IMR-90 (cell line): ENCODE measurements around the gene RAB37. TPM values are rescaled to one million over a fixed set of nuclear protein-coding genes. Genes with fewer than 3 reads are reported as not detected.

Experiments
- ATAC-seq: fragments of 200-7000 bp; cut with Tn5 transposase; 2 replicates; pipeline ENCODE4 v1.9.1; 2020; ENCODE audit warnings: low read depth, mild to moderate bottlenecking, moderate library complexity
- BruUV-seq: library from RNA; stranded (reverse); fragments of 400-500 nt; replicated peaks from 2 replicates; lab custom pipeline; 2021; lab: Mats Ljungman, UMichigan
- CTCF ChIA-PET: fragments of 300-600 bp; formaldehyde crosslinking; extraction: SDS; loops from one replicate; lab custom pipeline; 2021; ENCODE audit warnings: antibody characterized with exemption; lab: Yijun Ruan, JAX
- POLR2A ChIA-PET: fragments of 300-600 bp; sonication (Branson Sonifier 250); formaldehyde crosslinking; loops from one replicate; lab custom pipeline; 2022; ENCODE audit warnings: antibody characterized with exemption; ENCODE audit not compliant: unreplicated experiment; lab: Charles Lee
- DNase-seq: peaks from one replicate; pipeline ENCODE4 v3.0.0; 2013
- H2AFZ ChIP-seq: replicated peaks from 2 replicates; pipeline ENCODE3; 2013; ENCODE audit warnings: low read length, mild to moderate bottlenecking; ENCODE audit not compliant: poor library complexity
- H2AK5ac ChIP-seq: 2 replicates; pipeline ENCODE4 v1.6.1; 2013; ENCODE audit warnings: low read depth, low read length, inconsistent platforms
- H2AK9ac ChIP-seq: replicated peaks from 2 replicates; pipeline ENCODE3; 2013; ENCODE audit warnings: mild to moderate bottlenecking, low read depth, low read length, moderate library complexity; ENCODE audit not compliant: poor library complexity
- H2BK120ac ChIP-seq: 2 replicates; pipeline ENCODE4 v1.6.1; 2013; ENCODE audit warnings: low read depth, low read length, inconsistent platforms
- H2BK15ac ChIP-seq: 3 replicates; pipeline ENCODE4 v1.6.1; 2013; ENCODE audit warnings: low read depth, low read length, inconsistent platforms
- H2BK20ac ChIP-seq: 2 replicates; pipeline ENCODE4 v1.6.1; 2013; ENCODE audit warnings: low read depth, mild to moderate bottlenecking, inconsistent platforms, low read length, moderate library complexity
- H2BK5ac ChIP-seq: 2 replicates; pipeline ENCODE4 v1.6.1; 2013; ENCODE audit warnings: mild to moderate bottlenecking, low read depth, low read length, inconsistent platforms; ENCODE audit not compliant: poor library complexity, severe bottlenecking
- H3K14ac ChIP-seq: replicated peaks from 2 replicates; pipeline ENCODE4 v1.6.1; 2013; ENCODE audit warnings: low read depth, low read length, inconsistent platforms
- H3K18ac ChIP-seq: 2 replicates; pipeline ENCODE4 v1.6.1; 2013; ENCODE audit warnings: low read depth, low read length, control low read depth
- H3K23ac ChIP-seq: 2 replicates; pipeline ENCODE4 v1.6.1; 2013; ENCODE audit warnings: low read depth, low read length, inconsistent platforms
- H3K27ac ChIP-seq: 2 replicates; pipeline ENCODE4 v1.5.1; 2013; ENCODE audit warnings: mild to moderate bottlenecking, control low read depth, low read length; ENCODE audit not compliant: insufficient read depth
- H3K27me3 ChIP-seq: 2 replicates; pipeline ENCODE4 v1.6.1; 2013; ENCODE audit warnings: low read length; ENCODE audit not compliant: control insufficient read depth, insufficient read depth
- H3K36me3 ChIP-seq: 2 replicates; pipeline ENCODE4 v1.6.1; 2013; ENCODE audit warnings: low read length, mixed read lengths; ENCODE audit not compliant: control insufficient read depth, insufficient read depth
- H3K4ac ChIP-seq: 2 replicates; pipeline ENCODE4 v1.6.1; 2013; ENCODE audit warnings: low read depth, low read length, inconsistent platforms
- H3K4me1 ChIP-seq: 2 replicates; pipeline ENCODE4 v1.6.1; 2013; ENCODE audit warnings: low read length, mixed read lengths; ENCODE audit not compliant: control insufficient read depth, insufficient read depth
- H3K4me2 ChIP-seq: 2 replicates; pipeline ENCODE4 v1.6.1; 2013; ENCODE audit warnings: low read depth, mild to moderate bottlenecking, control low read depth, low read length, moderate library complexity
- H3K4me3 ChIP-seq: 2 replicates; pipeline ENCODE4 v1.5.1; 2013; ENCODE audit warnings: low read depth, mild to moderate bottlenecking, control low read depth, low read length, moderate library complexity; ENCODE audit not compliant: insufficient read depth
- H3K56ac ChIP-seq: 2 replicates; pipeline ENCODE4 v1.6.1; 2013; ENCODE audit warnings: low read length, inconsistent platforms; ENCODE audit not compliant: insufficient read depth; ENCODE audit errors: extremely low read depth
- H3K79me1 ChIP-seq, 2 experiments: 2 replicates each; pipeline ENCODE4 v1.6.1; 2013; ENCODE audit warnings: low read length in 2 of 2, inconsistent platforms in 1 of 2, low read depth in 1 of 2
- H3K9ac ChIP-seq: 2 replicates; pipeline ENCODE4 v1.6.1; 2013; ENCODE audit warnings: low read depth, low read length, control low read depth
- H3K9me1 ChIP-seq: 2 replicates; pipeline ENCODE4 v1.6.1; 2013; ENCODE audit warnings: low read length, inconsistent platforms; ENCODE audit not compliant: insufficient read depth
- H3K9me3 ChIP-seq: 2 replicates; pipeline ENCODE4 v1.6.1; 2013; ENCODE audit warnings: low read length; ENCODE audit not compliant: control insufficient read depth, insufficient read depth
- H4K20me1 ChIP-seq: 2 replicates; pipeline ENCODE4 v1.6.1; 2013; ENCODE audit warnings: low read length, inconsistent platforms; ENCODE audit not compliant: insufficient read depth
- H4K5ac ChIP-seq: 2 replicates; pipeline ENCODE4 v1.6.1; 2013; ENCODE audit warnings: mild to moderate bottlenecking, low read depth, low read length, control low read depth
- H4K8ac ChIP-seq, 2 experiments: 2 replicates each; pipeline ENCODE4 v1.6.1; 2013; ENCODE audit warnings: low read depth in 2 of 2, low read length in 2 of 2, control low read depth in 1 of 2, inconsistent platforms in 1 of 2
- H4K91ac ChIP-seq: 2 replicates; pipeline ENCODE4 v1.6.1; 2013; ENCODE audit warnings: low read depth, low read length, inconsistent platforms; ENCODE audit not compliant: insufficient read depth
- BHLHE40 ChIP-seq: fragments of 150-350 bp; IDR thresholded peaks from 2 replicates; pipeline ENCODE4 v1.6.1; 2016; ENCODE audit warnings: mild to moderate bottlenecking, low read depth, low read length
- CEBPB ChIP-seq: IDR thresholded peaks from 2 replicates; pipeline ENCODE4 v1.6.1; 2012; ENCODE audit warnings: low read depth, low read length, improper control_type of control experiment
- MAZ ChIP-seq: IDR thresholded peaks from 2 replicates; pipeline ENCODE4 v1.6.1; 2012; ENCODE audit warnings: low read depth, mild to moderate bottlenecking, low read length, improper control_type of control experiment, moderate library complexity, borderline replicate concordance
- WGBS, 2 experiments: methylation state at CpG; one replicate each; pipeline versions ENCODE4 v1.1.5 to v1.1.7; 2013; ENCODE audit warnings: missing lambda C conversion rate in 2 of 2; ENCODE audit not compliant: insufficient read length in 1 of 2; ENCODE audit errors: extremely low coverage in 2 of 2; 5-methylcytosine and 5-hydroxymethylcytosine counted together
- dilution Hi-C: fragments of 300-500 bp; cut with HindIII; formaldehyde crosslinking; loops from one replicate; pipeline ENCODE4 v1.14.3; 2018; ENCODE audit warnings: low sequenced_read_pairs; ENCODE audit not compliant: unreplicated experiment
- in situ Hi-C: fragments of 300-500 bp; cut with MboI; formaldehyde crosslinking; loops from 3 replicates; pipeline ENCODE4 v1.14.3; 2019; ENCODE audit warnings: low sequenced_read_pairs, inconsistent platforms, mixed read lengths
- intact Hi-C: fragments of 100-400 bp; cut with micrococcal nuclease; formaldehyde crosslinking; loops from 2 replicates; pipeline ENCODE4 v1.10.0; 2022
- polyA plus RNA-seq, 3 experiments: library from polyadenylated mRNA; depleted of rRNA; stranded (reverse); fragments of >200 nt; gene quantifications; 2 replicates each; pipeline ENCODE4 v1.2.3, GENCODE V29; 2012; ENCODE audit warnings: low replicate concordance in 1 of 3
- total RNA-seq: library from RNA; depleted of rRNA; stranded (reverse); fragments of >200 nt; gene quantifications from 2 replicates; pipeline ENCODE4 v1.2.3, GENCODE V29; 2012

The RAB37 gene
- total and polyA plus RNA-seq, 2 of the 4 experiments (the other 2 are of a cell fraction) = 0.19 TPM; not detected in 1

DNA sequence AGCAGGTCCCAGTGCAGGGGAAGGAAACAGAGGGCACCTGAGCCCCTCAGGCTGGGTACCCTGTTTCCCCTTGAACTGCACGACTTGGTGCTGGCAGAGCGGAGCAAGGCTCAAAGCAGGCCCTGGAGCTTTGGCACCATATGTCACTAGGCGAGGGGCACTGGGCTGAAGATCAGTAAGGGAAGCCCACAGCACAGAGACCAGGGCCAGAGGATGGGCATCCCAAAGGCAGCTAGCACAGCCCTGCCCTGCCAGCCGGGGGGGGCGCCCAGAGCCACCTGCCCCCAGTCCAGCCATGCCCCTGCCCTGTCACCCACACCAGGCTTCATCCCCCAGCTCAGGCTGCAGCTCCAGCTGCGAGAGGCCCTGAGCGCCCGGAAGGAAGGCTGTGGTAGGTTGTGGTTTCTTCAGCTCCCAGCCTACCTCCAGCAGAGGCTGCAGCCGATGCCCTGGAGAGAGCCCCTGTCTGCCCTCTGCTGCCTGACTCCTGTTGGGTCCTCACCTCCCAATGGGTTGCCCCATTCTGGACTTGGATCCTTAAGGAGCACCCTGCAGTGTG, 22.3 kb downstream of the RAB37 start:
- intact Hi-C loops = no loop called here
- Histone ChIP-seq H2BK20ac (no peak overlapping the region), H3K9ac (no peak overlapping the region), H3K4ac (no peak overlapping the region), H3K4me3 (no peak overlapping the region), H2BK15ac (no peak overlapping the region), H4K91ac (no peak overlapping the region), H2AFZ (peak overlapping the region; percentile 21), H3K36me3 (no peaks in the 10 kb centered on the region), H3K27me3 (no peaks in the 10 kb centered on the region), H3K4me1 (peaks cover 25% of the 10 kb centered on the region), H2AK5ac (no peak overlapping the region), H3K9me1 (0 out of 2 replicates have a peak, but pooled peaks cover 6% of the 10 kb centered on the region), H3K27ac (no peak overlapping the region), H2BK5ac (no peak overlapping the region), H3K9me3 (no peaks in the 10 kb centered on the region), H4K5ac (no peak overlapping the region), H3K56ac (no peak overlapping the region), H3K4me2 (no peak overlapping the region), H3K23ac (no peak overlapping the region), H3K14ac (no peak overlapping the region), H3K79me1 (peaks cover 0 to 10% of the 10 kb centered on the region in 2 experiments; a peak in 2 of 4 replicates), H2BK120ac (no peak overlapping the region), H2AK9ac (peak overlapping the region; percentile 28), H4K8ac (no peak overlapping the region), H4K20me1 (peaks cover 8% of the 10 kb centered on the region), H3K18ac (no peak overlapping the region)
- ATAC-seq (no peak), DNase-seq (no peak)
- dilution Hi-C loops = no loop called here
- BruUV-seq = no TSS peak
- in situ Hi-C loops = no loop called here
- POLR2A ChIA-PET = no interaction called here
- CTCF ChIA-PET = interaction anchor here (1.0 kb wide), 1 partner anchor 12 kb away, joined by 4 read pairs; no protein-coding TSS in a partner anchor
- 75% methylated on average over 3 of the region's 9 CpGs; no CpG with 5 or more reads in 1 of the 2 experiments for WGBS, 2 experiments
- TF ChIP-seq BHLHE40 (no peak), MAZ (no peak), CEBPB (no peak)
